Suppressor macrophage (primary cell): Measurements from ENCODE around the gene ARHGEF38.
"Not testable (repeated sequence)": the region's sequence is repeated elsewhere in the genome, so short reads cannot be mapped to it uniquely, and the experiment has no call there.

ENCODE experiments used
- DNase-seq, 4 experiments: peaks; one replicate each; pipeline ENCODE4 v3.0.0-alpha.2; 2020 to 2022

Gene ARHGEF38

DNA sequence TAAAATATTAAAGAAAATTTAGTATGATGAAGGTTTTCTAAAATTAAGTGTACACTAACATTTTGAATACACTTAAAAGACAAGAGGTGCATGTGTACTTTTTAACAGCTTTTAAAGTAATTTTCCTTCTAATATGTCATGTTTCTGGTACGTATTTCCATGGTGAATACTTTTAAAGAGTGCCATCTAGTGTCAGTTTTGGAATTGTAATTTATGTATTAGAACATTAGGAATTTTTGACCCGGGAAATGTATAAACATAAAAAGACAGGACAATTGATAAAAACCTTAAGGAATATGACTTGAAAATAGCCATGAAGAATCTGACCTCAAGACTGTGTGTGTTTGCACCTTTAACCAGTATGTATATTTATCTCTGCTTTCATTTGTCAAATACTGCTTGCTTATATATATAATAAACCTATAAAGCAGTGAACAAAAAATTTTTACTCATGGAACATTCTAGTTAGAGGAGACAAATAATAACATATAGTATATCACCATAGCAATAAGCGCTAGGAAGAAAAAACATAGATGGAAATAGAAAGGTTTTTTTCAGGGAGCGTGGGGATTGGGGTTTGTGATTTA is 163.4 kb downstream of the ARHGEF38 start:
- DNase-seq = peak in 2 of 4 experiments; percentile 67 to 82

DNA sequence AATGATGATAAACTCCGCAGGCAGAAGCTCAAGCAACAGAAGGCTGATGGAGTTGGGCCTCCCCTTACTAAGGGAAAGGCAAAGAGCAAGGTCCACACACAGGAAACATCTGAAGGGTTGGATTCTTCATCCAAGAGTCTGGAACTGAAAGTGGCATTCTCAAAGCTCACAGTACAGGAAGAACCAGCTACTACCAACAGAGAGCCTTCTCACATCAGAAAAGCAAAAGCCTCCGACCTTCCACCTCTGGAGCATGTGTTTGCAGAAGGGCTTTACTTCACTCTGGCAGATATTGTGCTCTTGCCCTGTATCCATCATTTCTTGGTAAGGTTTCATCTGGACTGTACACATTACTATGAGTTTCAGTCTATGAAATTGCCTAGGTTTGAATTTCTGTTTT is 166.8 kb downstream of the ARHGEF38 start:
- DNase-seq = no peak

DNA sequence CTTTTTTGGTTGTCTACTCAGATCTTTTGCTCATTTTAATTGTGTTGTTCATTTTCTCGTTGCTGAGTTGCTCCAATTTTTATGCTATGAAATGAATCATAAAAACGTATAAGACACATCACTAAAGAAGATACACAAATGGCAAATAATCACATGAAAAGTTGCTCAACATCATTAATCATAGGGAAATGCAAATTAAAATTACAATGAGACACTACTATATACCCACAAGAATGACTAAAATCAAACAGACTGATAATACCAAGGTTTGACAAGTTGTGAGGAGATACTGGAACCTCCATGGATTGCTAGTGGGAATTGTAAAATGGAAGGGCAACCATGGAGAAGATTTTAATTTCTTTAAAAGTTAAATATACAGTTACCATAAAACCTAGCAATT is 173.2 kb downstream of the ARHGEF38 start:
- no peak for DNase-seq

DNA sequence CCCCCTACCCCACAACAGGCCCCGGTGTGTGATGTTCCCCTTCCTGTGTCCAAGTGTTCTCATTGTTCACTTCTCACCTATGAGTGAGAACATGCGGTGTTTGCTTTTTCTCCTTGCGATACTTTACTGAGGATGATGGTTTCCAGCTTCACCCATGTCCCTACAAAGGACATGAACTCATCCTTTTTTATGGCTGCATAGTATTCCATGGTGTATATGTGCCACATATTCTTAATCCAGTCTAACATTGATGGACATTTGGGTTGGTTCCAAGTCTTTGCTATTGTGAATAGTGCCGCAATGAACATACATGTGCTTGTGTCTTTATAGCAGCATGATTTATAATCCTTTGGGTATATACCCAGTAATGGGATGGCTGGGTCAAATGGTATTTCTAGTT is 177.5 kb downstream of the ARHGEF38 start:
- not testable (repeated sequence) for DNase-seq
